Immature natural killer cell (primary cell): ENCODE measurements around the gene SCN1A. TPM values are rescaled to one million over a fixed set of nuclear protein-coding genes. Genes with fewer than 3 reads are reported as not detected.
"Not testable (repeated sequence)": the region's sequence is repeated elsewhere in the genome, so short reads cannot be mapped to it uniquely, and the experiment has no call there.

ENCODE experiments used
- DNase-seq, 3 donors: peaks; one replicate each; pipeline ENCODE4 v3.0.0; 2022; ENCODE audit warnings: mixed read lengths in 1 of 3
- H3K27ac Mint-ChIP-seq, 6 donors: one replicate each; pipeline ENCODE4 v1.8.0; 2020; ENCODE audit warnings: mixed read lengths in 6 of 6, mild to moderate bottlenecking in 5 of 6, inconsistent platforms in 4 of 6, moderate library complexity in 3 of 6
- H3K27me3 Mint-ChIP-seq, 3 donors: one replicate each; pipeline ENCODE4 v1.8.0; 2020 to 2021; ENCODE audit warnings: low read depth in 3 of 3, mild to moderate bottlenecking in 3 of 3, mixed read lengths in 3 of 3, moderate library complexity in 3 of 3, inconsistent platforms in 1 of 3
- H3K36me3 Mint-ChIP-seq, 3 donors: one replicate each; pipeline ENCODE4 v1.8.0; 2020; ENCODE audit warnings: mixed read lengths in 3 of 3, inconsistent platforms in 2 of 3, mild to moderate bottlenecking in 2 of 3
- H3K4me1 Mint-ChIP-seq, 2 donors: one replicate each; pipeline ENCODE4 v1.8.0; 2020; ENCODE audit warnings: inconsistent platforms in 2 of 2, mild to moderate bottlenecking in 2 of 2, mixed read lengths in 2 of 2, moderate library complexity in 1 of 2
- H3K4me3 Mint-ChIP-seq, 5 donors: one replicate each; pipeline ENCODE4 v1.8.0; 2020; ENCODE audit warnings: mild to moderate bottlenecking in 5 of 5, mixed read lengths in 5 of 5, inconsistent platforms in 3 of 5, moderate library complexity in 3 of 5
- H3K9me3 Mint-ChIP-seq, 6 donors: one replicate each; pipeline ENCODE4 v1.8.0; 2020; ENCODE audit warnings: mild to moderate bottlenecking in 6 of 6, mixed read lengths in 6 of 6, inconsistent platforms in 4 of 6, moderate library complexity in 3 of 6
- polyA plus RNA-seq, 3 donors: library from polyadenylated mRNA; unstranded; fragments of 300-500 nt; fragmentation: Illumina TruSeq; gene quantifications; one replicate each; pipeline ENCODE4 v1.2.3, GENCODE V29; 2021

Gene SCN1A
- polyA plus RNA-seq, 3 donors from 2014 or later: not detected

GRCh38 chr2:166147883-166148282 lies 20.1 kb upstream of the SCN1A start:
- peaks cover 0 to 2% (median 0%) of the 10 kb centered on the region in 6 donors for H3K9me3 Mint-ChIP-seq

GRCh38 chr2:166144071-166144470 lies 16.3 kb upstream of the SCN1A start:
- Mint-ChIP-seq H3K36me3 (no peaks in the 10 kb centered on the region), H3K4me1 (no peaks in the 10 kb centered on the region), H3K27ac (no peak overlapping the region), H3K4me3 (no peak overlapping the region), H3K27me3 (peaks cover 0 to 3% (median 0%) of the 10 kb centered on the region in 3 donors), H3K9me3 (peaks cover 0 to 4% (median 0%) of the 10 kb centered on the region in 6 donors)
- DNase-seq: no peak

More at GRCh38 chr2:166147883-166148282, 20.1 kb upstream of the SCN1A start:
- Mint-ChIP-seq H3K4me1 (no peaks in the 10 kb centered on the region), H3K4me3 (no peak overlapping the region), H3K27me3 (peaks cover 0 to 3% (median 0%) of the 10 kb centered on the region in 3 donors), H3K36me3 (no peaks in the 10 kb centered on the region), H3K27ac (no peak overlapping the region)
- no peak for DNase-seq

- no peaks in the 10 kb centered on the region for H3K36me3 Mint-ChIP-seq
- DNase-seq: no peak
- H3K27ac Mint-ChIP-seq: no peak overlapping the region
- H3K27me3 Mint-ChIP-seq: no peaks in the 10 kb centered on the region
- no peak overlapping the region for H3K4me3 Mint-ChIP-seq
- no peaks in the 10 kb centered on the region for H3K4me1 Mint-ChIP-seq
- peaks cover 0 to 4% (median 0%) of the 10 kb centered on the region in 6 donors for H3K9me3 Mint-ChIP-seq
Measured at GRCh38 chr2:166140932-166141331, 13.1 kb upstream of the SCN1A start.

GRCh38 chr2:166140475-166140874 lies 12.7 kb upstream of the SCN1A start:
- Mint-ChIP-seq H3K9me3 (peaks cover 0 to 4% (median 0%) of the 10 kb centered on the region in 6 donors), H3K4me1 (no peaks in the 10 kb centered on the region), H3K27ac (no peak overlapping the region), H3K27me3 (no peaks in the 10 kb centered on the region), H3K36me3 (no peaks in the 10 kb centered on the region), H3K4me3 (no peak overlapping the region)
- DNase-seq: no peak

GRCh38 chr2:166139479-166139878 lies 11.7 kb upstream of the SCN1A start:
- H3K4me1 Mint-ChIP-seq, DNase-seq, H3K4me3 Mint-ChIP-seq, H3K27me3 Mint-ChIP-seq, H3K27ac Mint-ChIP-seq, H3K9me3 Mint-ChIP-seq, H3K36me3 Mint-ChIP-seq: not testable (repeated sequence)

- Mint-ChIP-seq H3K27ac (no peak overlapping the region), H3K9me3 (peaks cover 0 to 4% (median 0%) of the 10 kb centered on the region in 6 donors), H3K36me3 (no peaks in the 10 kb centered on the region), H3K4me3 (no peak overlapping the region), H3K27me3 (peaks cover 0 to 3% (median 0%) of the 10 kb centered on the region in 3 donors), H3K4me1 (no peaks in the 10 kb centered on the region)
- no peak for DNase-seq
Measured at GRCh38 chr2:166138667-166139066, 10.8 kb upstream of the SCN1A start.

- Mint-ChIP-seq H3K9me3 (peaks cover 0 to 4% (median 0%) of the 10 kb centered on the region in 6 donors), H3K27ac (no peak overlapping the region), H3K36me3 (no peaks in the 10 kb centered on the region), H3K4me1 (no peaks in the 10 kb centered on the region), H3K4me3 (no peak overlapping the region), H3K27me3 (peaks cover 0 to 4% (median 0%) of the 10 kb centered on the region in 3 donors)
- DNase-seq: no peak
Measured at GRCh38 chr2:166138144-166138543, 10.3 kb upstream of the SCN1A start.

GRCh38 chr2:166137331-166137730 lies 9.5 kb upstream of the SCN1A start:
- H3K4me1 Mint-ChIP-seq: no peaks in the 10 kb centered on the region
- no peak overlapping the region for H3K27ac Mint-ChIP-seq
- H3K27me3 Mint-ChIP-seq: peaks cover 0 to 4% (median 0%) of the 10 kb centered on the region in 3 donors
- H3K4me3 Mint-ChIP-seq: no peak overlapping the region
- no peak for DNase-seq
- peaks cover 0 to 4% (median 0%) of the 10 kb centered on the region in 6 donors for H3K9me3 Mint-ChIP-seq
- H3K36me3 Mint-ChIP-seq: no peaks in the 10 kb centered on the region

- H3K36me3 Mint-ChIP-seq: no peaks in the 10 kb centered on the region
- peaks cover 0 to 4% (median 2%) of the 10 kb centered on the region in 3 donors for H3K27me3 Mint-ChIP-seq
- no peak for DNase-seq
- no peak overlapping the region for H3K4me3 Mint-ChIP-seq
- no peak overlapping the region for H3K27ac Mint-ChIP-seq
- H3K9me3 Mint-ChIP-seq: no peaks in the 10 kb centered on the region
- H3K4me1 Mint-ChIP-seq: no peaks in the 10 kb centered on the region
Measured at GRCh38 chr2:166135849-166136258, 8.0 kb upstream of the SCN1A start.

GRCh38 chr2:166135152-166135848 lies 7.5 kb upstream of the SCN1A start:
- no peak overlapping the region for H3K27ac Mint-ChIP-seq
- peaks cover 0 to 4% (median 2%) of the 10 kb centered on the region in 3 donors for H3K27me3 Mint-ChIP-seq
- H3K36me3 Mint-ChIP-seq: no peaks in the 10 kb centered on the region
- no peak for DNase-seq
- no peaks in the 10 kb centered on the region for H3K9me3 Mint-ChIP-seq
- H3K4me1 Mint-ChIP-seq: no peaks in the 10 kb centered on the region
- H3K4me3 Mint-ChIP-seq: no peak overlapping the region

- no peaks in the 10 kb centered on the region for H3K4me1 Mint-ChIP-seq
- H3K9me3 Mint-ChIP-seq: no peaks in the 10 kb centered on the region
- H3K36me3 Mint-ChIP-seq: no peaks in the 10 kb centered on the region
- no peak for DNase-seq
- no peak overlapping the region for H3K4me3 Mint-ChIP-seq
- no peak overlapping the region for H3K27ac Mint-ChIP-seq
- peaks cover 0 to 4% (median 2%) of the 10 kb centered on the region in 3 donors for H3K27me3 Mint-ChIP-seq
Measured at GRCh38 chr2:166134252-166135151, 6.7 kb upstream of the SCN1A start.

GRCh38 chr2:166133653-166134052 lies 5.8 kb upstream of the SCN1A start:
- no peak overlapping the region for H3K4me3 Mint-ChIP-seq
- no peaks in the 10 kb centered on the region for H3K9me3 Mint-ChIP-seq
- H3K27ac Mint-ChIP-seq: no peak overlapping the region
- no peaks in the 10 kb centered on the region for H3K4me1 Mint-ChIP-seq
- DNase-seq: no peak
- H3K27me3 Mint-ChIP-seq: peaks cover 0 to 6% (median 2%) of the 10 kb centered on the region in 3 donors
- H3K36me3 Mint-ChIP-seq: no peaks in the 10 kb centered on the region

- H3K4me1 Mint-ChIP-seq: peaks cover 0 to 2% of the 10 kb centered on the region in 2 donors
- H3K36me3 Mint-ChIP-seq: no peaks in the 10 kb centered on the region
- H3K27me3 Mint-ChIP-seq: peaks cover 2 to 5% (median 5%) of the 10 kb centered on the region in 3 donors
- H3K27ac Mint-ChIP-seq: no peak overlapping the region
- H3K9me3 Mint-ChIP-seq: no peaks in the 10 kb centered on the region
- no peak overlapping the region for H3K4me3 Mint-ChIP-seq
- DNase-seq: no peak
Measured at GRCh38 chr2:166128156-166128505, 311 bp upstream of the SCN1A start.

GRCh38 chr2:166126007-166126639 lies 1.7 kb downstream of the SCN1A start:
- Mint-ChIP-seq H3K4me1 (peaks cover 0 to 2% of the 10 kb centered on the region in 2 donors), H3K4me3 (no peak overlapping the region), H3K36me3 (no peaks in the 10 kb centered on the region), H3K9me3 (no peaks in the 10 kb centered on the region), H3K27ac (no peak overlapping the region), H3K27me3 (peaks cover 2 to 11% (median 5%) of the 10 kb centered on the region in 3 donors)
- no peak for DNase-seq
